Mucosa of descending colon (tissue), 3 donors: ENCODE results near the gene ATF7. TPM values are rescaled to one million over a fixed set of nuclear protein-coding genes. Genes with fewer than 3 reads are reported as not detected.

Experiments used
- ATAC-seq: fragments of 200-7000 bp; cut with Tn5 transposase; one replicate; pipeline ENCODE4 v1.9.1; 2020; ENCODE audit warnings: mild to moderate bottlenecking, moderate library complexity
- DNase-seq, 3 donors: peaks; one replicate each; pipeline ENCODE4 v3.0.0-alpha.2; 2020
- H3K36me3 ChIP-seq: fragments of 200-600 bp; one replicate; pipeline ENCODE4 v1.8.0; 2021; ENCODE audit warnings: low read depth, mild to moderate bottlenecking
- H3K4me1 ChIP-seq: fragments of 200-600 bp; one replicate; pipeline ENCODE4 v1.8.0; 2021; ENCODE audit warnings: low read depth, mild to moderate bottlenecking
- H3K4me3 ChIP-seq: fragments of 200-600 bp; one replicate; pipeline ENCODE4 v1.8.0; 2021; ENCODE audit warnings: mild to moderate bottlenecking
- H3K9me3 ChIP-seq: fragments of 200-600 bp; one replicate; pipeline ENCODE4 v1.8.0; 2021; ENCODE audit warnings: mild to moderate bottlenecking
- intact Hi-C, 2 donors: fragments of 100-400 bp; cut with DNase I in 1 of 2; cut with micrococcal nuclease in 1 of 2; formaldehyde crosslinking; loops; one replicate each; pipeline versions ENCODE4 v1.11.0 to v1.11.1; 2022; cut with DNase I, micrococcal nuclease
- total RNA-seq, 3 donors: library from RNA; stranded (reverse); fragmentation: NEBNext Ultra II Directional in 2 of 3; extraction: Animal tissue kit (Norgen Biotek cat#: 25700) in 2 of 3; gene quantifications; one replicate each; pipeline versions ENCODE4 v1.2.1 to v1.2.4, GENCODE V29; 2021 to 2023
- TF ChIP-seq, protein P1 (sequence below): fragments of 200-600 bp; IDR thresholded peaks from one replicate; pipeline ENCODE4 v1.8.0; 2022; ENCODE audit warnings: antibody characterized with exemption, mild to moderate bottlenecking
- donor health status: DM: no; HTN: no; CAD: no; lungs with moderate emphysema.
- donor health status: DM: no; HTN: no; CAD: no.
- donor health status: DM: no; HTN: yes; CAD: no.

ATF7 gene
- total RNA-seq, 3 donors from 2014 or later: 35.6 to 50.9 (median 42.8) TPM

DNA sequence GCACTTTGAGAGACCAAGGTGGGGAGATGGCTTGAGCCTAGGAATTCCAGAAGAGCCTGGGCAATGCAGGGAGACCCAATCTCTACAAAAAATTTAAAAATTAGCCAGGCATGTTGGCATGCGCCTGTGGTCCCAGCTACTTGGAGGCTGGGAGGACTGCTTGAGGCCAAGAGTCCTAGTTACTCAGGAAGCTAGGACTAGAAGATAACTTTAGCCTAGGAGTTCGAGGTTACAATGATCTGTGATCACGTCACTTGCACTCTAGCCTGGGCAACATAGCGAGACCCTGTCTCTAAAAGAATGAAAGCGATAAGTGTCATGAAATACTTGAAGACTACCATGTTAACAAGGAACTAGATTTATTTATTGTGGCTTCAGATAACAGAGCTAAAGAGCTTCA lies 3.5 kb downstream of the ATF7 start:
- H3K36me3 ChIP-seq: no peaks in the 10 kb centered on the region
- no peak for DNase-seq
- no peak overlapping the region for H3K4me3 ChIP-seq
- ATAC-seq: no peak
- peaks cover 35% of the 10 kb centered on the region for H3K4me1 ChIP-seq
- TF ChIP-seq, protein P1, sequence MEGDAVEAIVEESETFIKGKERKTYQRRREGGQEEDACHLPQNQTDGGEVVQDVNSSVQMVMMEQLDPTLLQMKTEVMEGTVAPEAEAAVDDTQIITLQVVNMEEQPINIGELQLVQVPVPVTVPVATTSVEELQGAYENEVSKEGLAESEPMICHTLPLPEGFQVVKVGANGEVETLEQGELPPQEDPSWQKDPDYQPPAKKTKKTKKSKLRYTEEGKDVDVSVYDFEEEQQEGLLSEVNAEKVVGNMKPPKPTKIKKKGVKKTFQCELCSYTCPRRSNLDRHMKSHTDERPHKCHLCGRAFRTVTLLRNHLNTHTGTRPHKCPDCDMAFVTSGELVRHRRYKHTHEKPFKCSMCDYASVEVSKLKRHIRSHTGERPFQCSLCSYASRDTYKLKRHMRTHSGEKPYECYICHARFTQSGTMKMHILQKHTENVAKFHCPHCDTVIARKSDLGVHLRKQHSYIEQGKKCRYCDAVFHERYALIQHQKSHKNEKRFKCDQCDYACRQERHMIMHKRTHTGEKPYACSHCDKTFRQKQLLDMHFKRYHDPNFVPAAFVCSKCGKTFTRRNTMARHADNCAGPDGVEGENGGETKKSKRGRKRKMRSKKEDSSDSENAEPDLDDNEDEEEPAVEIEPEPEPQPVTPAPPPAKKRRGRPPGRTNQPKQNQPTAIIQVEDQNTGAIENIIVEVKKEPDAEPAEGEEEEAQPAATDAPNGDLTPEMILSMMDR: no peak
- H3K9me3 ChIP-seq: no peaks in the 10 kb centered on the region
- intact Hi-C loops: no loop called here

DNA sequence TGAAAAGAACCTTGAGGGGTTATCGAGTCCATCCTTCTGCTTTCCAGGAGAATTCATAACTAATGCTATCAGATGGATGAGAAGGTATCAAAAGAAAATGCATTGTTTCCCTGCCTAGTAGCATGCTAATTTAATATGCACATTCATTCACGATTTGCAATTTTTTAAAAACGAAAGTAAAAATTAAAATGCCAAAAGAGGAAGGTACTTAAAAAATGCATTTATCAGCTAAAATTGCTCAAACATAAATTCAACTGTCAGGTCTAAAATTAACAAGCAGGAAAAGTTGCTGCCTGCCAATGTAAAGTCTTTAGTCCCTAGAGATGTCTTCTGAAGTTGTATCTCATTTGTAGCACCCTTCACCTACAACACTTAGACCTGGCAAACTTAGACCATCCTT lies 7.9 kb downstream of the ATF7 start:
- Histone ChIP-seq H3K9me3 (no peaks in the 10 kb centered on the region), H3K4me3 (no peak overlapping the region), H3K36me3 (no peaks in the 10 kb centered on the region), H3K4me1 (peaks cover 16% of the 10 kb centered on the region)
- peak; percentile 34 for ATAC-seq
- TF ChIP-seq, protein P1: no peak
- DNase-seq: no peak
- intact Hi-C loops: no loop called here

DNA sequence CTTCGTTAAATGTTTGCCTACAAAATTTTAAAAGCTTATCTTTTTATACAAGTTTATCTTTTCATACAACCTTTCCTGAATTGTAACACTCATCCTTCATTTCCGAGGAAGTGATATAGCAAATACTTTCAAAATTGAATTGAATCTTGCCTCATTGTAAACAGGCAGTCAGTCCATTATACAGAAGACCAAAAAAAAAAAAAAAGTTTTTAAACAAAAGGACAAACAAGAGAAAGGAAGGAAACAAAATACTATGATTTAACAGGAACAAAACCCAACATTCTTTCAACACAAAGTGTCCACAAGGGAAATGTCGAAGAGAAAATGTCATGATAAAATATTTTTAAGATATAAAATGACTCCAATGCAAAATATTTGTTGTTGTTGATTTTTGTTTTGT lies 8.5 kb downstream of the ATF7 start:
- peaks cover 16% of the 10 kb centered on the region for H3K4me1 ChIP-seq
- H3K36me3 ChIP-seq: no peaks in the 10 kb centered on the region
- intact Hi-C loops: no loop called here

DNA sequence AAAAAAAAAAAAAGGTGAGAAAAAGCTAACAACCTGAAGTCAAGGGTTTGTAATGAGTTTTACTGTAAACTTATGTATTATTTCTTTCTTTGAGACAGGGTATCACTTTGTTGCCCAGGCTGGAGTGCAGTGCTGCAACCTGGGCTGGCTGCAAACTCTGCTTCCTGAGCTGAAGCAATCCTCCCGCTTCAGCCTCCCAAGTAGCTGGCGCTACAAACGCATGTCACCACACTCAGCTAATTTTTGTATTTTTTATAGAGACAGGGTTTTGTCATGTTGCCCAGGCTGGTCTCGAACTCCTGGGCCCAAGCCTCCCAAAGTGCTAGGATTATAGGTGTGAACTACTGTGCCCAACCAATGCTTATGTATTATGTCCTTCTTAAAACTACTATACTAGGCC lies 9.2 kb downstream of the ATF7 start:
- Histone ChIP-seq H3K4me1 (peaks cover 16% of the 10 kb centered on the region), H3K36me3 (no peaks in the 10 kb centered on the region), H3K9me3 (no peaks in the 10 kb centered on the region), H3K4me3 (no peak overlapping the region)
- TF ChIP-seq, protein P1: no peak
- intact Hi-C loops: no loop called here
- ATAC-seq (no peak), DNase-seq (no peak)

More for the DNA sequence above, 8.5 kb downstream of the ATF7 start:
- DNase-seq (no peak), ATAC-seq (no peak)
- no peak overlapping the region for H3K4me3 ChIP-seq
- H3K9me3 ChIP-seq: no peaks in the 10 kb centered on the region
- TF ChIP-seq, protein P1: no peak

DNA sequence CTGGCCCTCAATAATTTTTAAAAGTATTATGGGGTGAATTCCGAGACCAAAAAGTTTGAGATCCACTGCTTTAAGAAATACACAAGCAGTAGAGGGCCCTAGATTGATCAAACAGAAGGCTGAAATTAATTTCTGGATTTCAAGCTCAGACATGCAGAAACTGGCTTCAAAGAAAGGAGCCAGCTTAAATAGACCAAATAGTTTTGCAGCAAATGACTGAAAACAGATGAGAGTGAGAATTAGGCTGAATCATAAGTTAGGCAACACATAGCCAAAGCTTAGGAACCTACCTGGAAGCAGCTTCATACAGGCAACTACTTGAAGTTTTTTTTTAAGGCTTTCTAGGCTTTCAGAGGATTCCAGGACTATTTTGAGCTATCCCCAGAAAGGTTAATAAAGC lies 12.4 kb downstream of the ATF7 start:
- peaks cover 11% of the 10 kb centered on the region for H3K4me1 ChIP-seq
- intact Hi-C loops: no loop called here
- no peaks in the 10 kb centered on the region for H3K36me3 ChIP-seq
- TF ChIP-seq, protein P1: no peak
- H3K9me3 ChIP-seq: no peaks in the 10 kb centered on the region
- no peak for DNase-seq
- no peak for ATAC-seq
- H3K4me3 ChIP-seq: no peak overlapping the region

DNA sequence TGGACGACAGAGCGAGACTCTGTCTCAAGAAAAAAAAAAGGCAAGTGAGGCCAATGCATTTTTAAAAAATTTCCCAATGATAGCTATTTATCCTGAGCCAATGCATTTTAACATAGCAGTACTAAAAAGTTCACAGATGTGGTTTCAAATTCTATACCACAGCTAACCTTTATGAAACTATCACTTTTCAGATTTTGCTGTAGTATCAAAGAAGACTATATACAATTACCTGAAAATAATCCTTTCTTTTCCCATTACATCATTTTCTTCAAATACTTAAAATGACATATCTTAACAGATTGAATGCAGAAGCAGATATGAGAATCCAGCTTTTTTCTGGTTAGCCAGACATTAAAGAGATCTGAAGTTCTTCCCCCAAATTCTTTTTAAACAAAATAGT lies 13.2 kb downstream of the ATF7 start:
- Histone ChIP-seq H3K4me3 (no peak overlapping the region), H3K9me3 (no peaks in the 10 kb centered on the region), H3K36me3 (no peaks in the 10 kb centered on the region), H3K4me1 (peaks cover 3% of the 10 kb centered on the region)
- no peak for ATAC-seq
- intact Hi-C loops: no loop called here
- TF ChIP-seq, protein P1: no peak
- DNase-seq: no peak
